SK-N-SH treated with all-trans-retinoic acid at 6 μM for 48 hours (cell line): Measurements from ENCODE around the gene RIMBP2.

Source experiments
- ATAC-seq: fragments of 200-7000 bp; cut with Tn5 transposase; 3 replicates; pipeline ENCODE4 v1.9.1; 2020; ENCODE audit warnings: mild to moderate bottlenecking, moderate library complexity
- ARNTL ChIP-seq: fragments of 450-650 bp; formaldehyde crosslinking; IDR thresholded peaks from 2 replicates; pipeline ENCODE4 v1.5.0; 2020; ENCODE audit warnings: low read depth, mild to moderate bottlenecking, moderate library complexity, borderline replicate concordance
- BACH2 ChIP-seq: fragments of 250-450 bp; sonication (Bioruptor Pico); IDR thresholded peaks from 2 replicates; pipeline ENCODE4 v1.9.0; 2021; ENCODE audit warnings: mild to moderate bottlenecking, borderline replicate concordance
- CSDC2 ChIP-seq: fragments of 250-450 bp; sonication (Bioruptor Pico); IDR thresholded peaks from 2 replicates; pipeline ENCODE4 v1.5.0; 2020; ENCODE audit warnings: mild to moderate bottlenecking, moderate library complexity
- ESRRG ChIP-seq: fragments of 250-450 bp; sonication (Bioruptor Pico); IDR thresholded peaks from 2 replicates; pipeline ENCODE4 v1.6.1; 2021; ENCODE audit warnings: mild to moderate bottlenecking
- GLIS3 ChIP-seq: fragments of 250-450 bp; sonication (Bioruptor Pico); IDR thresholded peaks from 2 replicates; pipeline ENCODE4 v1.5.0; 2020; ENCODE audit warnings: mild to moderate bottlenecking, moderate library complexity
- ISL1 ChIP-seq: fragments of 250-450 bp; sonication (Bioruptor Pico); IDR thresholded peaks from 2 replicates; pipeline ENCODE4 v2.1.2; 2022; ENCODE audit warnings: mild to moderate bottlenecking, moderate library complexity
- OSR1 ChIP-seq: fragments of 250-450 bp; sonication (Bioruptor Pico); IDR thresholded peaks from 2 replicates; pipeline ENCODE4 v1.8.0; 2022; ENCODE audit warnings: moderate library complexity, mild to moderate bottlenecking, inconsistent platforms
- PPARA ChIP-seq: fragments of 250-450 bp; sonication (Bioruptor Pico); IDR thresholded peaks from 2 replicates; pipeline ENCODE4 v1.5.0; 2020; ENCODE audit warnings: mild to moderate bottlenecking, borderline replicate concordance
- RARB ChIP-seq: fragments of 250-450 bp; sonication (Bioruptor Pico); IDR thresholded peaks from 2 replicates; pipeline ENCODE4 v1.8.0; 2021; ENCODE audit warnings: mild to moderate bottlenecking, moderate library complexity
- SNAI2 ChIP-seq: fragments of 250-450 bp; sonication (Bioruptor Pico); IDR thresholded peaks from 2 replicates; pipeline ENCODE4 v1.5.0; 2020; ENCODE audit warnings: mild to moderate bottlenecking, moderate library complexity
- TCF4 ChIP-seq: fragments of 250-450 bp; sonication (Bioruptor Pico); IDR thresholded peaks from 2 replicates; pipeline ENCODE4 v1.8.0; 2021; ENCODE audit warnings: mild to moderate bottlenecking, moderate library complexity, borderline replicate concordance
- TOX ChIP-seq: fragments of 250-450 bp; sonication (Bioruptor Pico); IDR thresholded peaks from 2 replicates; pipeline ENCODE4 v1.8.0; 2021; ENCODE audit warnings: mild to moderate bottlenecking, moderate library complexity, borderline replicate concordance
- ZFP30 ChIP-seq: fragments of 450-650 bp; formaldehyde crosslinking; IDR thresholded peaks from 2 replicates; pipeline ENCODE4 v1.5.0; 2022; ENCODE audit warnings: mild to moderate bottlenecking, moderate library complexity
- ZNF565 ChIP-seq: fragments of 450-650 bp; formaldehyde crosslinking; conservative IDR thresholded peaks from 2 replicates; pipeline ENCODE4 v1.5.0; 2020; ENCODE audit warnings: low read depth, mild to moderate bottlenecking, moderate library complexity
- ZNF70 ChIP-seq: fragments of 450-650 bp; formaldehyde crosslinking; IDR thresholded peaks from 2 replicates; pipeline ENCODE4 v1.5.0; 2020; ENCODE audit warnings: mild to moderate bottlenecking, moderate library complexity
- ZNF8 ChIP-seq: fragments of 450-650 bp; formaldehyde crosslinking; IDR thresholded peaks from 2 replicates; pipeline ENCODE4 v1.5.0; 2020; ENCODE audit warnings: mild to moderate bottlenecking, moderate library complexity
- TF ChIP-seq, protein P1 (sequence below): fragments of 250-450 bp; sonication (Bioruptor Pico); IDR thresholded peaks from 2 replicates; pipeline ENCODE4 v1.5.1; 2021; ENCODE audit warnings: mild to moderate bottlenecking, moderate library complexity
- TF ChIP-seq, protein P2 (sequence below): fragments of 250-450 bp; sonication (Bioruptor Pico); IDR thresholded peaks from 2 replicates; pipeline ENCODE4 v1.5.1; 2020; ENCODE audit warnings: low read depth, mild to moderate bottlenecking, moderate library complexity
- TF ChIP-seq, protein P3 (sequence below): fragments of 250-450 bp; sonication (Bioruptor Pico); IDR thresholded peaks from 2 replicates; pipeline ENCODE4 v1.8.0; 2020; ENCODE audit warnings: mild to moderate bottlenecking, moderate library complexity, borderline replicate concordance
- TF ChIP-seq, protein P4 (sequence below): fragments of 250-450 bp; sonication (Bioruptor Pico); IDR thresholded peaks from 2 replicates; pipeline ENCODE4 v1.8.0; 2021; ENCODE audit warnings: low read depth, mild to moderate bottlenecking, moderate library complexity, borderline replicate concordance
- TF ChIP-seq, protein P5 (sequence below): fragments of 250-450 bp; sonication (Bioruptor Pico); IDR thresholded peaks from 2 replicates; pipeline ENCODE4 v1.5.0; 2020; ENCODE audit warnings: mild to moderate bottlenecking, moderate library complexity

The RIMBP2 gene

DNA sequence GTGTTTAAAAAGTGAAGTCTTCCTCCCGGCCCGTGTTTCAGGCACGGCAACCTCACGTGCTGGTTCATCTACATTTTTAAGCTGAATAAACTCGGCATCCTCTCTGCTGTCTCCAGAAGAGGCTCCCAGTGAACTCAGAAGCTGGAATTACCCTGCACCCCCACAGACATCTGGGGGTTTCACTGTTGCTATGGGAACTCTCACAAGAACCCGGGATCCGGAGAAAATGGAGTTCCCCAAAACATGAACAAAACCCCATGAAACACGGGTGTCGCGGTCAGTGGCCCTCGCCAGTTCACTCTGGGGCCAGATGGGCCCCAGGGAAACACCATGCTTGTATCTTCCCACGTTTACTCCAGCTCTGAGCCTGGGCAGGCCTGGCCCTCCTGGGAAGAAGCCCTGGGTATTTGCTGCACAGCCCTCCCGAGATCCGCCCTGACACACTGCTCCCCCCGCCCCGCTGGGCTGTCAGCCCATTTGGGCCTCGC lies 234.7 kb downstream of the RIMBP2 start (continued):
- TF ChIP-seq RARB: no peak
- no peak for TF ChIP-seq ARNTL (CRISPR knock-in tag)

DNA sequence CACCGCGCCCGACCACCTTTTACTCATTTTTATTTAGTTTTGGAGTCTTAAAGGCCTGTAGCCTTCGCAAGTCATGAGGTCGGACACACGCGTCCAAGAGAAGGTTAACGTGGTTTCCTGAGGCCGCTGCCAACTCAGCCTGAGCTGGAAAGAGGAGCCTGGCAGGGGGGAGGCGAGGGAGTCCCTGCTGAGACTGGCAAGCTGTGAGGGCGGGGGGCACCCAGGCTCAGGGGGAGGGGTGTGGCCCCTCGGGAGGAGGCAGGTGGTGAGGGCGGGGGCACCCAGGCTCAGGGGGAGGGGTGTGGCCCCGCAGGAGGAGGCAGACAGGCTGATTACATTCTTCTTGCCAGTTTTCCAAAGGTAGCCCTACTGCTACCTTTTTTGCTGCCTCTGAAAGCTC lies 235.2 kb downstream of the RIMBP2 start:
- TF ChIP-seq GLIS3 (CRISPR knock-in tag) (no peak), TOX (CRISPR knock-in tag) (no peak), ARNTL (CRISPR knock-in tag) (no peak)
- no peak for ATAC-seq

DNA sequence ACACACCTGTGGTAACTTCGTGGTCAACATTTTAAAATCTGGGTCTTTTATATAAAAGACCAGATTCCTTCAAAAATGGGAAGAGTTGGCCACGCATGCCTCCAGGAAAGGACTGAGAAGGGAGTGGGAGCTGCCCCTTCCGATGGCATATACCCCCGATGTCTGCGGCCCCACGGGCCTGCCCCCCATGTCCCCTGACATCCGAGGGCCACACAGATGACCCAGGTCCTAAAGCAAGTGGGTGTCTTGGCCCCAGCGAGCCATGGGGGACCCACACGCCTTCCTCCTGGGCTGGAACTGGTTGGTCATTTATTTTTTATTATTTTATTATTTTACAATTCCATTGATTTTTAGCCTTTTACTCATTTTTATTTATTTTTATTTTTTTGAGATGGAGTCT lies 235.9 kb downstream of the RIMBP2 start:
- ATAC-seq: no peak
- TF ChIP-seq ESRRG (CRISPR knock-in tag) (no peak), BACH2 (no peak), ARNTL (CRISPR knock-in tag) (no peak), TCF4 (CRISPR knock-in tag) (no peak), ISL1 (CRISPR knock-in tag) (no peak)
- TF ChIP-seq, protein P1, sequence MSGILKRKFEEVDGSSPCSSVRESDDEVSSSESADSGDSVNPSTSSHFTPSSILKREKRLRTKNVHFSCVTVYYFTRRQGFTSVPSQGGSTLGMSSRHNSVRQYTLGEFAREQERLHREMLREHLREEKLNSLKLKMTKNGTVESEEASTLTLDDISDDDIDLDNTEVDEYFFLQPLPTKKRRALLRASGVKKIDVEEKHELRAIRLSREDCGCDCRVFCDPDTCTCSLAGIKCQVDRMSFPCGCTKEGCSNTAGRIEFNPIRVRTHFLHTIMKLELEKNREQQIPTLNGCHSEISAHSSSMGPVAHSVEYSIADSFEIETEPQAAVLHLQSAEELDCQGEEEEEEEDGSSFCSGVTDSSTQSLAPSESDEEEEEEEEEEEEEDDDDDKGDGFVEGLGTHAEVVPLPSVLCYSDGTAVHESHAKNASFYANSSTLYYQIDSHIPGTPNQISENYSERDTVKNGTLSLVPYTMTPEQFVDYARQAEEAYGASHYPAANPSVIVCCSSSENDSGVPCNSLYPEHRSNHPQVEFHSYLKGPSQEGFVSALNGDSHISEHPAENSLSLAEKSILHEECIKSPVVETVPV (CRISPR knock-in tag): no peak
- TF ChIP-seq, protein P2, sequence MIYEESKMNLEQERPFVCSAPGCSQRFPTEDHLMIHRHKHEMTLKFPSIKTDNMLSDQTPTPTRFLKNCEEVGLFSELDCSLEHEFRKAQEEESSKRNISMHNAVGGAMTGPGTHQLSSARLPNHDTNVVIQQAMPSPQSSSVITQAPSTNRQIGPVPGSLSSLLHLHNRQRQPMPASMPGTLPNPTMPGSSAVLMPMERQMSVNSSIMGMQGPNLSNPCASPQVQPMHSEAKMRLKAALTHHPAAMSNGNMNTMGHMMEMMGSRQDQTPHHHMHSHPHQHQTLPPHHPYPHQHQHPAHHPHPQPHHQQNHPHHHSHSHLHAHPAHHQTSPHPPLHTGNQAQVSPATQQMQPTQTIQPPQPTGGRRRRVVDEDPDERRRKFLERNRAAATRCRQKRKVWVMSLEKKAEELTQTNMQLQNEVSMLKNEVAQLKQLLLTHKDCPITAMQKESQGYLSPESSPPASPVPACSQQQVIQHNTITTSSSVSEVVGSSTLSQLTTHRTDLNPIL: no peak
- TF ChIP-seq, protein P3, sequence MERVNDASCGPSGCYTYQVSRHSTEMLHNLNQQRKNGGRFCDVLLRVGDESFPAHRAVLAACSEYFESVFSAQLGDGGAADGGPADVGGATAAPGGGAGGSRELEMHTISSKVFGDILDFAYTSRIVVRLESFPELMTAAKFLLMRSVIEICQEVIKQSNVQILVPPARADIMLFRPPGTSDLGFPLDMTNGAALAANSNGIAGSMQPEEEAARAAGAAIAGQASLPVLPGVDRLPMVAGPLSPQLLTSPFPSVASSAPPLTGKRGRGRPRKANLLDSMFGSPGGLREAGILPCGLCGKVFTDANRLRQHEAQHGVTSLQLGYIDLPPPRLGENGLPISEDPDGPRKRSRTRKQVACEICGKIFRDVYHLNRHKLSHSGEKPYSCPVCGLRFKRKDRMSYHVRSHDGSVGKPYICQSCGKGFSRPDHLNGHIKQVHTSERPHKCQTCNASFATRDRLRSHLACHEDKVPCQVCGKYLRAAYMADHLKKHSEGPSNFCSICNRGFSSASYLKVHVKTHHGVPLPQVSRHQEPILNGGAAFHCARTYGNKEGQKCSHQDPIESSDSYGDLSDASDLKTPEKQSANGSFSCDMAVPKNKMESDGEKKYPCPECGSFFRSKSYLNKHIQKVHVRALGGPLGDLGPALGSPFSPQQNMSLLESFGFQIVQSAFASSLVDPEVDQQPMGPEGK (CRISPR knock-in tag): no peak
- TF ChIP-seq, protein P4, sequence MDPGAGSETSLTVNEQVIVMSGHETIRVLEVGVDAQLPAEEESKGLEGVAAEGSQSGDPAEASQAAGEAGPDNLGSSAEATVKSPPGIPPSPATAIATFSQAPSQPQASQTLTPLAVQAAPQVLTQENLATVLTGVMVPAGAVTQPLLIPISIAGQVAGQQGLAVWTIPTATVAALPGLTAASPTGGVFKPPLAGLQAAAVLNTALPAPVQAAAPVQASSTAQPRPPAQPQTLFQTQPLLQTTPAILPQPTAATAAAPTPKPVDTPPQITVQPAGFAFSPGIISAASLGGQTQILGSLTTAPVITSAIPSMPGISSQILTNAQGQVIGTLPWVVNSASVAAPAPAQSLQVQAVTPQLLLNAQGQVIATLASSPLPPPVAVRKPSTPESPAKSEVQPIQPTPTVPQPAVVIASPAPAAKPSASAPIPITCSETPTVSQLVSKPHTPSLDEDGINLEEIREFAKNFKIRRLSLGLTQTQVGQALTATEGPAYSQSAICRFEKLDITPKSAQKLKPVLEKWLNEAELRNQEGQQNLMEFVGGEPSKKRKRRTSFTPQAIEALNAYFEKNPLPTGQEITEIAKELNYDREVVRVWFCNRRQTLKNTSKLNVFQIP (CRISPR knock-in tag): no peak

DNA sequence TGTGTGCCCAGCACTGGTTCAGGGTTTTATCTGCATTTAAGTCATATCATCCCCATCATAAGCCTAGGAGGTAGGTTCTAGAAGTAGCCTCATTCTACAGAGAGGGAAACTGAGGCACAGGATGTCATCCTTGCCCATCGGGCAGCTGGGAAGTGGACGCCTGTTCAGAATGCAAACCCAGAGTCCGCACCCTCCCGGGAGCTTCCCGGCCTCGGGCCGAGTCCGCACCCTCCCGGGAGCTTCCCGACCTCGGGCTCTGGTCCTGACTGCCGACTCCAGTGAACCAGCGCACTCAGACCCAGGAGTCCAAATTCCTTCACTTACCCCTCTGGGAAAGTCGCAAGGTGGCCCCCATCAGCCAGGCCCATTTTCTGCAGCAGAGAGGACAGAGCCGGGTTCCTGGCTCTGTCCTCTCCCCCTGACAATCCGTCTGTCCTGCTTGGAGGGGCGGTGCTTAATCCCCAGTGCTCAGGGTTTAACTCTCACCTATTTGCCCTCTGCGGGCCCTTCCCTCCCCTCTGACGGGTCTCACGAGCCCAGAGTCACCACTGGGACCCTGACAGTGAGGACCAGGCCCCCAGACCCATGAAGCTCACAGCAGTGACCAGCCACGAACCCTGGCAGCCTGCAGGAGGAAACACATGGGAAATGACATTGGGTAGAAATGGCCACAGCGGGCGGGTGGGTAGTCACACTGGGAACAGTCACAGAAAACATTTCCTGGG lies 236.5 kb downstream of the RIMBP2 start:
- ATAC-seq: no peak
- TF ChIP-seq, protein P2: no peak
- TF ChIP-seq ZNF565 (CRISPR knock-in tag): no peak
- no peak for TF ChIP-seq ESRRG (CRISPR knock-in tag)
- TF ChIP-seq SNAI2 (CRISPR knock-in tag): no peak
- TF ChIP-seq BACH2: no peak
- TF ChIP-seq OSR1 (CRISPR knock-in tag): no peak
- TF ChIP-seq ARNTL (CRISPR knock-in tag): no peak
- TF ChIP-seq RARB: no peak
- TF ChIP-seq CSDC2 (CRISPR knock-in tag): no peak
- TF ChIP-seq, protein P4 (CRISPR knock-in tag): no peak
- no peak for TF ChIP-seq ZFP30 (CRISPR knock-in tag)
- TF ChIP-seq TCF4 (CRISPR knock-in tag): no peak
- TF ChIP-seq, protein P5, sequence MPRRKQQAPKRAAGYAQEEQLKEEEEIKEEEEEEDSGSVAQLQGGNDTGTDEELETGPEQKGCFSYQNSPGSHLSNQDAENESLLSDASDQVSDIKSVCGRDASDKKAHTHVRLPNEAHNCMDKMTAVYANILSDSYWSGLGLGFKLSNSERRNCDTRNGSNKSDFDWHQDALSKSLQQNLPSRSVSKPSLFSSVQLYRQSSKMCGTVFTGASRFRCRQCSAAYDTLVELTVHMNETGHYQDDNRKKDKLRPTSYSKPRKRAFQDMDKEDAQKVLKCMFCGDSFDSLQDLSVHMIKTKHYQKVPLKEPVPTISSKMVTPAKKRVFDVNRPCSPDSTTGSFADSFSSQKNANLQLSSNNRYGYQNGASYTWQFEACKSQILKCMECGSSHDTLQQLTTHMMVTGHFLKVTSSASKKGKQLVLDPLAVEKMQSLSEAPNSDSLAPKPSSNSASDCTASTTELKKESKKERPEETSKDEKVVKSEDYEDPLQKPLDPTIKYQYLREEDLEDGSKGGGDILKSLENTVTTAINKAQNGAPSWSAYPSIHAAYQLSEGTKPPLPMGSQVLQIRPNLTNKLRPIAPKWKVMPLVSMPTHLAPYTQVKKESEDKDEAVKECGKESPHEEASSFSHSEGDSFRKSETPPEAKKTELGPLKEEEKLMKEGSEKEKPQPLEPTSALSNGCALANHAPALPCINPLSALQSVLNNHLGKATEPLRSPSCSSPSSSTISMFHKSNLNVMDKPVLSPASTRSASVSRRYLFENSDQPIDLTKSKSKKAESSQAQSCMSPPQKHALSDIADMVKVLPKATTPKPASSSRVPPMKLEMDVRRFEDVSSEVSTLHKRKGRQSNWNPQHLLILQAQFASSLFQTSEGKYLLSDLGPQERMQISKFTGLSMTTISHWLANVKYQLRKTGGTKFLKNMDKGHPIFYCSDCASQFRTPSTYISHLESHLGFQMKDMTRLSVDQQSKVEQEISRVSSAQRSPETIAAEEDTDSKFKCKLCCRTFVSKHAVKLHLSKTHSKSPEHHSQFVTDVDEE (CRISPR knock-in tag): no peak
- no peak for TF ChIP-seq ZNF8 (CRISPR knock-in tag)
- TF ChIP-seq ISL1 (CRISPR knock-in tag): no peak
- TF ChIP-seq PPARA (CRISPR knock-in tag): no peak
- no peak for TF ChIP-seq ZNF70 (CRISPR knock-in tag)
